Thymus (tissue), 11 donors: ENCODE results near the gene FSD1. TPM values are rescaled to one million over a fixed set of nuclear protein-coding genes. Genes with fewer than 3 reads are reported as not detected.

ENCODE experiments used
- DNase-seq, 9 donors: peaks; one replicate each; pipeline ENCODE4 v3.0.0-alpha.2; 2013; ENCODE audit warnings: low spot score in 9 of 9, low read depth in 6 of 9, missing footprints in 1 of 9
- H3K27ac ChIP-seq, 2 donors: one replicate each; pipeline ENCODE4 v1.5.1; 2013; ENCODE audit warnings: control low read depth in 1 of 2, low read depth in 1 of 2, low read length in 1 of 2, mild to moderate bottlenecking in 1 of 2, moderate library complexity in 1 of 2
- H3K27me3 ChIP-seq, 2 donors: one replicate each; pipeline ENCODE4 v1.5.1; 2013; ENCODE audit warnings: low read length in 1 of 2; ENCODE audit not compliant: control insufficient read depth in 2 of 2, insufficient read depth in 1 of 2
- H3K36me3 ChIP-seq, 2 donors: one replicate each; pipeline ENCODE4 v1.5.1; 2013; ENCODE audit warnings: low read length in 1 of 2, mild to moderate bottlenecking in 1 of 2, moderate library complexity in 1 of 2; ENCODE audit not compliant: control insufficient read depth in 2 of 2, insufficient read depth in 2 of 2
- H3K4me1 ChIP-seq, 2 donors: one replicate each; pipeline ENCODE4 v1.5.1; 2013; ENCODE audit warnings: low read length in 2 of 2; ENCODE audit not compliant: control insufficient read depth in 2 of 2, insufficient read depth in 2 of 2
- H3K4me3 ChIP-seq, 2 donors: one replicate each; pipeline ENCODE4 v1.5.1; 2013; ENCODE audit warnings: low read length in 2 of 2, control low read depth in 1 of 2, mild to moderate bottlenecking in 1 of 2
- H3K9me3 ChIP-seq, 2 donors: one replicate each; pipeline ENCODE4 v1.5.1; 2013; ENCODE audit warnings: low read length in 1 of 2, mild to moderate bottlenecking in 1 of 2; ENCODE audit not compliant: control insufficient read depth in 2 of 2, insufficient read depth in 1 of 2
- WGBS: extraction: QIAGEN DNeasy Blood & Tissue Kit; methylation state at CpG from one replicate; pipeline ENCODE4 v1.1.7; 2013; 5-methylcytosine and 5-hydroxymethylcytosine counted together
- polyA plus RNA-seq: library from polyadenylated mRNA; stranded (reverse); fragments of 200-250 nt; gene quantifications from one replicate; pipeline ENCODE4 v1.2.3, GENCODE V29; 2013
- total RNA-seq: library from RNA; stranded (reverse); fragments of 120-200 nt; gene quantifications from one replicate; pipeline ENCODE4 v1.2.4, GENCODE V29; 2013
- donor health status: healthy.

Gene FSD1
- total and polyA plus RNA-seq, 2 donors = 4.3 to 19.2 TPM

DNA sequence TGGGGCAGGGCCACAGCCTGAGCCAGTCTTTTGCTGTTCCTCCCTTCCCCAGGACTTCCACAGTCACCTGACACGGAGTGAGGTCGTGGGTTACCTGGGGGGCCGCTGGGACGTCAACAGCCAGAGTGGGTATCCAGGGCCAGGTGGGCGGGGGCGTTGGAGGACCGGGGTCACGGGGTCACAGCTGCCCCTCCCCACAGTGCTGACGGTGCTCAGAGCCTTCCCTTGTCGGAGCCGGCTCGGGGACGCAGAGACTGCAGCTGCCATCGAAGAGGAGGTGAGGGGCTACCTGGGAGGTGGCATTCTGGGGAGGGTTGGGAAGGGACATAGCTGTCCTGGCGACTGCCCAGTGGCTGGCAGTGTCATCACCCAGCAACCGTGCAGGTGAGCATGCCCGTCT, 50.5 kb downstream of the FSD1 start:
- Histone ChIP-seq H3K27me3 (no peaks in the 10 kb centered on the region), H3K27ac (no peak overlapping the region), H3K9me3 (no peaks in the 10 kb centered on the region), H3K4me1 (no peaks in the 10 kb centered on the region), H3K4me3 (no peak overlapping the region), H3K36me3 (peaks cover 24 to 38% of the 10 kb centered on the region in 2 donors)
- 96% methylated on average over 17 of the region's 17 CpGs for WGBS
- DNase-seq = no peak

DNA sequence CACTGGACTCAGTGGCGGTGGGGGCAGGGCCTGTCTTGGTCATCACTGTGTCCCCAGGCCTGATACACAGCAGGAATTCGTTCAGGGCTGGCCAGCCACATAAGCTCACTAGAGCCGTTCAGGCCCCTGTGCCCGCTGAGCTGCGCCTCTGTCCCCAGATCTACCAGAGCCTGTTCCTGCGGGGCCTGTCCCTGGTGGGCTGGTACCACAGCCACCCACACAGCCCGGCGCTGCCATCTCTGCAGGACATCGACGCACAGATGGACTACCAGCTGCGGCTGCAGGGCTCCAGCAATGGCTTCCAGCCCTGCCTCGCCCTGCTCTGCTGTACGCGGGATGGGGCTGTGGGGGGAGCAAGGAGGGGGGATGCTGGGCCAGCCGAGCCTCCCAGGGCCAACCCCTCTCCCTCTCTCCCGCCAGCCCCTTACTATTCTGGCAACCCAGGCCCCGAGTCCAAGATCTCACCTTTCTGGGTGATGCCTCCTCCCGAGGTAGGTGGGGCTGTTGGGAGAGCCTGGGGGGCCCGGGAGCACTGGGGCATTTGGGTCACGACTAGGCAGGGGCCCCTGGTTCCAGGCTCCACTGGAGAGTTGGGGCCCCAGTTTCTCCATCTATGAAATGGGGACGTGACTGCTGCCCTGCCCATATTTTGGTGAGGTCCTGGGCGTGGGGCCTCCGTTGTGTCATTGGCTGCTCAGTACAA, 52.8 kb downstream of the FSD1 start:
- 95% methylated on average over 23 of the region's 23 CpGs for WGBS
- Histone ChIP-seq H3K36me3 (peaks cover 44 to 58% of the 10 kb centered on the region in 2 donors), H3K9me3 (no peaks in the 10 kb centered on the region), H3K27ac (no peak overlapping the region), H3K4me3 (no peak overlapping the region), H3K4me1 (no peaks in the 10 kb centered on the region), H3K27me3 (no peaks in the 10 kb centered on the region)
- no peak for DNase-seq

DNA sequence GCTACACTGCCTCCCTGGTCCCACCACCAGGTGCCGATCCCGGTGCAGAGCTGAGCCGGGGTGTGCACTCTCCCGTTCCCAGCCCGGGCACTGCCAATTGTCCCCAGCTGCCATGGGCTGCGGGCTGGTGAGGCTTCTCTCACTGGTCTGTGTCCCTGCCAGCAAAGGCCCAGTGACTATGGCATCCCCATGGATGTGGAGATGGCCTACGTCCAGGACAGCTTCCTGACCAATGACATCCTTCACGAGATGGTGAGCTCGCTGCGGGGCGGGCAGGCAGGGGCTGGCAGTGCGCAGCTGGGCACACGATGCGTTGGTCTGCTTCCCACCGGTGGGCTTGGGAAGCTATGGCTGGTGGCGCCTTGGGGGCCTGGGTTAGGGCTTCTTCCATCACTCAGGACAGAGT, 53.5 kb downstream of the FSD1 start:
- Histone ChIP-seq H3K36me3 (peaks cover 51 to 65% of the 10 kb centered on the region in 2 donors), H3K4me1 (no peaks in the 10 kb centered on the region), H3K4me3 (no peak overlapping the region), H3K27ac (no peak overlapping the region), H3K27me3 (no peaks in the 10 kb centered on the region), H3K9me3 (no peaks in the 10 kb centered on the region)
- WGBS = 98% methylated on average over 16 of the region's 16 CpGs
- no peak for DNase-seq

DNA sequence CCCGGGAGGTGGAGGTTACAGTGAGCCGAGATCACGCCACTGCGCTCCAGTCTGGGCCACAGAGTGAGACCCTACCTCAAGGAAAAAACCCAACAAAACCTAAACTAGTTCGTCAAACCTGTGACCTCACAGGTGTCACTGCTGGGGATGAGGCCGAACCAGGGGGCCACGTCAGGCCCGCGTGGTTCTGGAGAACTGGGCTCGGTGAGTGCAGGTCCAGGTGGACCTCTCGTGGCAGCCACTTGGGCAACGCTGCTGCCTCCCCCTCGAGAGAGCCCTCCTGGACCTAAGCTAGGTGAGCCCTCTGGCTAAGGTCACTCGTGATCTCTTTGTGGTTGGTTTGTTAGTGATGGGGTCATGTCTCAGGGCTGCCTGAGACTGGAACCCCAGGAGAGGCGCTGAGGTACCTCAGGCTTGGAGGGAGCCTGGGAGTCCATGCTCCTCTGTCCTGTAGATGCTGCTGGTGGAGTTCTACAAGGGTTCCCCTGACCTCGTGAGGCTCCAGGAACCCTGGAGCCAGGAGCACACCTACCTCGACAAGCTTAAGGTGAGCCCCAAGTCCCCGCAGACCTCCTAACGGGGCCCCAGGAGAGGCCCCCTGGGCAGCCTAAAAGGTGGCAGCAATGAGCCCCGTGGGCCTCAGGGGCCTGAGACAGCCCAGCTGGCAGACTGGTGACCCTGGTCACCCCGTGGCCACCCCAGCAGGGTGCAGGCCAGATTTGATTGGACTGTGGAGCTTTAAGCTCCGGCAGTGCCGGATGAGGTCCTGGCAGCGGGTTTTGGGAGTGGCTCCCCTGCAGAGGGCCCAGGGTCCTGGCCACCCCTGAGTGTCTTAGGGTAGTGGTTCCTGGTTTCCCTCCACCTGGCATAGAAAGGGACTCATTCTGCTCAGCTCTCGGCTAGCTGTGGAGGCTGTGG, 54.6 kb downstream of the FSD1 start:
- DNase-seq = no peak
- Histone ChIP-seq H3K4me1 (no peaks in the 10 kb centered on the region), H3K9me3 (no peaks in the 10 kb centered on the region), H3K4me3 (no peak overlapping the region), H3K27me3 (no peaks in the 10 kb centered on the region), H3K27ac (no peak overlapping the region), H3K36me3 (peaks cover 60 to 71% of the 10 kb centered on the region in 2 donors)
- 98% methylated on average over 25 of the region's 25 CpGs for WGBS

DNA sequence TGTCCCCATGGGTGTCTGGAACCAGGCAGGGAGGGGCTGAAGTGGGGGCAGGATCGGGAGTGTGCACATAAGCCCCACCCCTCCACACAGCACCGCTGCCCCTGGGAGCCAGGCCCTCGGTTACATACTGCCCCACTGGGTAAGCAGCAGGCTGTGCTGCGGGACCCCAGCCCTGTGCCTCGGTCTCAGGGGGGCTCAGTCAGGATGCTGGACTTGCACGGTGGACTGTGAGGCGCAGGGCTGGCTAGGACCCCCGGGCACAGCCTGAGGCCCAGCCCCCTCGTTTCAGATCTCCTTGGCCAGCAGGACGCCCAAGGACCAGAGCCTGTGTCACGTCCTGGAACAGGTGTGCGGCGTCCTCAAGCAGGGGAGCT, 55.2 kb downstream of the FSD1 start:
- Histone ChIP-seq H3K4me1 (no peaks in the 10 kb centered on the region), H3K4me3 (no peak overlapping the region), H3K27ac (no peak overlapping the region), H3K27me3 (no peaks in the 10 kb centered on the region), H3K36me3 (peaks cover 64 to 71% of the 10 kb centered on the region in 2 donors), H3K9me3 (no peaks in the 10 kb centered on the region)
- 96% methylated on average over 13 of the region's 13 CpGs for WGBS
- no peak for DNase-seq

DNA sequence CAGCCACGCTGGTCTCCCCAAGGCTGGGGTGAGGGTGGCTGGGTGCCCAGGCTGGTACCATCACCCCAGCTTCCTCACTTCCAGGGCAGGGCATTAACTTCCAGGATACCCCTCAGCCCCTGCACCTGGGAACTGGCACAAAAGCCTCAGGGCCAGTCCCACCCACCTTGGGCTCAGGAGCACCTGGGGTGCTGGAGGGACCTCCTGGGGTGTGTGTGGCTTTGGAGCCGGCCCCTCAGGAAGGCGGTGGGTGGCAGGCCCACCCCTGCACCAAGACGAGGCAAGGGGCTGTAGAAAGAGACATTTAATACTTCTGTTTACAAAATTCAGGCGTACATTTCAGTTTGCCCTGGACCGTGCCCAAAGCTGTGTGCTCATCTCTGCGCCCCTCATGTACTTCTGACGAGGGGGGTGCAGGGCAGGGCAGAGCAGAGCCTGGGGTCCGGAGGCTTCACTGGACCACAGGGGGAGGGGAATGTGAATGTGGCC, 55.7 kb downstream of the FSD1 start:
- 95% methylated on average over 9 of the region's 9 CpGs for WGBS
- Histone ChIP-seq H3K9me3 (no peaks in the 10 kb centered on the region), H3K27me3 (no peaks in the 10 kb centered on the region), H3K36me3 (peaks cover 69 to 75% of the 10 kb centered on the region in 2 donors), H3K27ac (no peak overlapping the region), H3K4me3 (no peak overlapping the region), H3K4me1 (no peaks in the 10 kb centered on the region)
- no peak for DNase-seq

DNA sequence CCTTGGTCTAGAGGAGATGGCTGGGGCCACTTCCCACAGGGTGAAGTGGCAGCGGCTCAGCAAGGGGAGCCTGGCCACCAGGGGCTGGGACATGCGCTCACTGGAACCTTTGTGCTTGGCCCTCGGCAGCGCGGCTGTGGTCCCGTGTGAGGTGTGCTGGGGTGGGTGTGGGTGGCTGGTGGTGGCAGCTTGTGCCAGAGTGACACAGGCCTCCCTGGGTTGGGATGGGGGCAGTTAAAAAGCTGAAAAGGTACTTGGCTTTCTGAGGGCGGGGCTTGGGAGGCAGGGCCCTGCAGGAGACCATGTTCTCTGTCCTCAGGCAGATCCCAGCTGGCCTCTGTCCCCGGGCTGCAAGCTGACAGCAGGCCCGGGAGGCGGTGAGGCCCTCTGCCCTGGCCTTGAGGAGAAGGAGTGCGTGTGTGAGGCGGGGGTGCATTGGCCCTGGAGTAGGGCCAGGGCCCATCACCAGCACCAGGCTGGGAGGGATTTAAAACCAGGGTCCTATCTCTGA, 56.3 kb downstream of the FSD1 start:
- Histone ChIP-seq H3K4me3 (no peak overlapping the region), H3K36me3 (peaks cover 75 to 81% of the 10 kb centered on the region in 2 donors), H3K27me3 (no peaks in the 10 kb centered on the region), H3K4me1 (no peaks in the 10 kb centered on the region), H3K27ac (no peak overlapping the region), H3K9me3 (no peaks in the 10 kb centered on the region)
- no peak for DNase-seq
- WGBS = 98% methylated on average over 12 of the region's 12 CpGs

DNA sequence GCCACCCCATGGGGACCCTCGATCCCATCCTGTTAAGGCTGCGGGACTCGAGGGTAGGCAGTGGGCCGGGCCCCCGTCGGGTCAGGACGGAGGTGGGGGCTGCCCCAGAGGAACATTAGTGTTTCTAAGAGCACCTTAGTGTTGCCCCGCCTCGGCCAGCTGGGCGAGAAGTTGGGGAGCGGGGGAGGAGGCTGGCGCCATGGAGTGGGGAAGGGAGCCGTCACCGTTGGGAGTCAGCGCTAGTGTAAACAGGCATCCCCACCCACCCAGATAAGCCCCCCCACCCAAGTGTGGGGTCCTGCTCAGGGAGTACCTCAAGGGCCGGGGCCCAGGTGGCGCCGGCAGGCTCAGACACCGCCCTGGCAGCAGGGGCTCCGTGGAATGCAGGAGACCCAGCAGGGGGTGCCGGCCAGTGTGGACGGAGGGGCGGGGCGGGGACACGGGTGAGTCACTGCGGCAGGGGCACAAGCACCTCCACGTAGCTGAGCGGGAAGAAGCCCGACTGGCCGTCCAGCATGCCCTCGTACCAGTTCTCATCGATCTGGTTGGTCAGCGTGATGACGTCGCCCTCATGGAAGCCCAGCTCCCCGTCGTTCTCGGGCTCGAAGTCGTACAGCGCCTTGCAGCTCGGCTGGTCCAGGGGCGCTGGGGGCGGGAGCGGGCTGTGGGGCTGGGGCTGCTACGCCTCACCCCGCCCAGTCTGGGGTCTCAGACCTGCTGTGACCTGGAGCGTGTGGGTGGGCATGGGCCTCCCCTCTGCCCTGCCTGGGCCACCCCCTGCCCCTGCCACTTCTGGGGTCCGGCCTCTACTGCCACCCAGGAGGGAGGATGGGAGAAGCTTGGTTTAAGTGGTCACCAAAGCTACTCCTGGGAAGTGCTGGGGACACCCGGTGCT, 57.0 kb downstream of the FSD1 start:
- no peaks in the 10 kb centered on the region for H3K27me3 ChIP-seq
- DNase-seq = no peak
- WGBS = 97% methylated on average over 50 of the region's 50 CpGs
- H3K36me3 ChIP-seq = peaks cover 79 to 88% of the 10 kb centered on the region in 2 donors
- H3K9me3 ChIP-seq = no peaks in the 10 kb centered on the region
- no peak overlapping the region for H3K27ac ChIP-seq
- no peaks in the 10 kb centered on the region for H3K4me1 ChIP-seq
- no peak overlapping the region for H3K4me3 ChIP-seq
